B cell (primary cell): ENCODE measurements around the gene SFMBT1. TPM values are rescaled to one million over a fixed set of nuclear protein-coding genes. Genes with fewer than 3 reads are reported as not detected.
"Not testable (repeated sequence)": the region's sequence is repeated elsewhere in the genome, so short reads cannot be mapped to it uniquely, and the experiment has no call there.

Experiments used
- ATAC-seq: fragments of 200-7000 bp; cut with Tn5 transposase; one replicate; pipeline ENCODE4 v1.10.0; 2021; ENCODE audit warnings: low read depth, mild to moderate bottlenecking, moderate number of reproducible peaks, moderate library complexity
- CTCF ChIA-PET: fragments of 350-600 bp; sonication (Branson Sonifier 250); formaldehyde crosslinking; loops from one replicate; lab custom pipeline; 2021; ENCODE audit warnings: antibody characterized with exemption, inconsistent platforms; lab: Charles Lee
- POLR2A ChIA-PET: fragments of 350-600 bp; sonication (Branson Sonifier 250); formaldehyde crosslinking; loops from one replicate; lab custom pipeline; 2021; ENCODE audit warnings: antibody characterized with exemption; lab: Charles Lee
- DNase-seq: peaks from one replicate; pipeline ENCODE4 v3.0.0; 2013
- H2AFZ ChIP-seq: 2 replicates; pipeline ENCODE4 v1.6.1; 2012; ENCODE audit warnings: mild to moderate bottlenecking, low read depth, low read length; ENCODE audit not compliant: insufficient read depth, poor library complexity, severe bottlenecking
- H3K27ac ChIP-seq, 2 donors: 1 replicate in 1 of 2; 2 replicates in 1 of 2; pipeline ENCODE4 v1.5.1; 2012 to 2013; ENCODE audit warnings: low read length in 2 of 2, mild to moderate bottlenecking in 2 of 2, moderate library complexity in 1 of 2
- H3K27me3 ChIP-seq, 4 experiments: fragments of 200-600 bp in 1 of 4; sonication (generic) in 1 of 4; replicated peaks in 1 of 4; 1 replicate in 2 of 4; 2 replicates in 2 of 4; pipeline versions ENCODE4 v1.6.1 to v1.7.0; 2013 to 2016; ENCODE audit warnings: low read length in 3 of 4, mild to moderate bottlenecking in 2 of 4, mixed read lengths in 1 of 4, moderate library complexity in 1 of 4; ENCODE audit not compliant: insufficient read depth in 4 of 4, control insufficient read depth in 3 of 4; ENCODE audit errors: control extremely low read depth in 1 of 4
- H3K36me3 ChIP-seq, 2 experiments: replicated peaks in 1 of 2; 1 replicate in 1 of 2; 2 replicates in 1 of 2; pipeline versions ENCODE4 v1.6.1 to v1.7.1; 2013; ENCODE audit warnings: low read length in 1 of 2; ENCODE audit not compliant: insufficient read depth in 2 of 2, control insufficient read depth in 1 of 2; ENCODE audit errors: control extremely low read depth in 1 of 2, extremely low read depth in 1 of 2
- H3K4me1 ChIP-seq, 2 donors: fragments of 200-600 bp in 1 of 2; sonication (generic) in 1 of 2; 1 replicate in 1 of 2; 2 replicates in 1 of 2; pipeline versions ENCODE4 v1.5.1 to v1.6.1; 2013 to 2017; ENCODE audit warnings: low read length in 2 of 2; ENCODE audit not compliant: control insufficient read depth in 2 of 2, insufficient read depth in 2 of 2
- H3K4me2 ChIP-seq: replicated peaks from 2 replicates; pipeline ENCODE3; 2012; ENCODE audit warnings: mild to moderate bottlenecking, low read depth, low read length; ENCODE audit not compliant: poor library complexity, severe bottlenecking
- H3K4me3 ChIP-seq, 5 experiments: fragments of 200-600 bp in 1 of 5; sonication (generic) in 1 of 5; 1 replicate in 3 of 5; 2 replicates in 2 of 5; pipeline versions ENCODE4 v1.5.1 to v1.7.0; 2011 to 2016; ENCODE audit warnings: low read length in 4 of 5, mild to moderate bottlenecking in 4 of 5, low read depth in 2 of 5, control low read depth in 1 of 5, moderate library complexity in 1 of 5; ENCODE audit not compliant: insufficient read depth in 1 of 5; ENCODE audit errors: control extremely low read depth in 1 of 5, extremely low read depth in 1 of 5
- H3K79me2 ChIP-seq: fragments of 200-600 bp; sonication (generic); one replicate; pipeline ENCODE4 v1.6.0; 2016; ENCODE audit warnings: low read length; ENCODE audit not compliant: control insufficient read depth, insufficient read depth
- H3K9ac ChIP-seq: fragments of 200-600 bp; sonication (generic); 2 replicates; pipeline ENCODE4 v1.6.1; 2017; ENCODE audit warnings: mild to moderate bottlenecking, low read length, moderate library complexity
- H3K9me3 ChIP-seq, 3 donors: one replicate each; pipeline versions ENCODE4 v1.6.1 to v1.7.1; 2013; ENCODE audit warnings: low read length in 2 of 3; ENCODE audit not compliant: control insufficient read depth in 2 of 3, insufficient read depth in 1 of 3; ENCODE audit errors: control extremely low read depth in 1 of 3
- H4K20me1 ChIP-seq: 2 replicates; pipeline ENCODE4 v1.6.0; 2012; ENCODE audit warnings: mild to moderate bottlenecking, low read length; ENCODE audit not compliant: insufficient read depth, control insufficient read depth, poor library complexity, severe bottlenecking
- H3K27ac Mint-ChIP-seq: one replicate; pipeline ENCODE4 v1.8.0; 2021; ENCODE audit warnings: mixed read lengths
- H3K27me3 Mint-ChIP-seq: one replicate; pipeline ENCODE4 v1.8.0; 2021; ENCODE audit warnings: mixed read lengths
- H3K4me1 Mint-ChIP-seq: one replicate; pipeline ENCODE4 v1.8.0; 2021; ENCODE audit warnings: mixed read lengths
- H3K4me3 Mint-ChIP-seq: one replicate; pipeline ENCODE4 v1.8.0; 2021; ENCODE audit warnings: mixed read lengths
- H3K9me3 Mint-ChIP-seq: one replicate; pipeline ENCODE4 v1.8.0; 2022; ENCODE audit warnings: mixed read lengths; ENCODE audit not compliant: insufficient read depth
- CTCF ChIP-seq: fragments of 200-600 bp; IDR thresholded peaks from one replicate; pipeline ENCODE4 v1.8.0; 2022; ENCODE audit warnings: antibody characterized with exemption, mild to moderate bottlenecking
- EZH2 ChIP-seq: IDR thresholded peaks from 2 replicates; pipeline ENCODE4 v1.6.1; 2012; ENCODE audit warnings: borderline replicate concordance, low read depth, mild to moderate bottlenecking, moderate library complexity, low read length; ENCODE audit not compliant: insufficient read depth, poor library complexity, severe bottlenecking
- WGBS: methylation state at CpG from one replicate; pipeline ENCODE4 v1.1.5; 2013; ENCODE audit warnings: missing lambda C conversion rate; ENCODE audit not compliant: insufficient coverage; 5-methylcytosine and 5-hydroxymethylcytosine counted together
- intact Hi-C: fragments of 100-400 bp; cut with micrococcal nuclease; formaldehyde crosslinking; loops from one replicate; pipeline ENCODE4 v1.10.0; 2022
- polyA plus RNA-seq: library from polyadenylated mRNA; depleted of rRNA; stranded (reverse); fragments of >200 nt; gene quantifications from 2 replicates; pipeline ENCODE4 v1.2.3, GENCODE V29; 2012
- total RNA-seq, 2 donors: library from RNA; stranded (reverse); fragments of 120-200 nt in 1 of 2; gene quantifications; 1 replicate in 1 of 2; 2 replicates in 1 of 2; pipeline versions ENCODE4 v1.2.3 to v1.2.4, GENCODE V29; 2013 to 2022

SFMBT1 gene
- total and polyA plus RNA-seq, 2 donors (not counting 1 experiment from before 2014, with no cell fraction given) = 9.9 to 55.8 TPM

- H3K27me3 ChIP-seq = no peaks in the 10 kb centered on the region
- no peak overlapping the region for H3K4me3 ChIP-seq
- WGBS = 100% methylated on average over 1 of the region's 2 CpGs
- intact Hi-C loops = no loop called here
- no peak overlapping the region for H3K9ac ChIP-seq
- no peak overlapping the region for H3K4me2 ChIP-seq
- H3K27ac Mint-ChIP-seq = no peak overlapping the region
- H3K4me1 ChIP-seq = no peaks in the 10 kb centered on the region
- H3K9me3 Mint-ChIP-seq = no peaks in the 10 kb centered on the region
- H3K9me3 ChIP-seq = no peaks in the 10 kb centered on the region
- no peak for TF ChIP-seq CTCF
- TF ChIP-seq EZH2 = no peak
- H3K4me1 Mint-ChIP-seq = no peaks in the 10 kb centered on the region
- H3K79me2 ChIP-seq = no peaks in the 10 kb centered on the region
- DNase-seq (no peak), ATAC-seq (no peak)
- H3K4me3 Mint-ChIP-seq = no peak overlapping the region
- no peaks in the 10 kb centered on the region for H3K36me3 ChIP-seq
- ChIA-PET POLR2A (no interaction called here), CTCF (interaction anchor here (0.6 to 1.9 kb wide), 3 partner anchors 10 to 122 kb away, joined by 3 to 5 read pairs (median 5); partner anchors contain the start of gene SFMBT1)
- no peak overlapping the region for H2AFZ ChIP-seq
- peaks cover 4% of the 10 kb centered on the region for H3K27me3 Mint-ChIP-seq
- no peak overlapping the region for H3K27ac ChIP-seq
- H4K20me1 ChIP-seq = no peaks in the 10 kb centered on the region
Observed at GRCh38 chr3:53056442-53056841, 10.6 kb upstream of the SFMBT1 start.

- ATAC-seq, H2AFZ ChIP-seq, H3K4me1 Mint-ChIP-seq, H3K9me3 ChIP-seq, H3K27me3 ChIP-seq, H3K27me3 Mint-ChIP-seq, DNase-seq, H3K4me3 ChIP-seq, H3K27ac ChIP-seq, H3K9me3 Mint-ChIP-seq, H3K36me3 ChIP-seq, H3K4me3 Mint-ChIP-seq, intact Hi-C loops, H4K20me1 ChIP-seq, H3K4me2 ChIP-seq, H3K9ac ChIP-seq, POLR2A ChIA-PET, H3K27ac Mint-ChIP-seq, H3K79me2 ChIP-seq, H3K4me1 ChIP-seq: not testable (repeated sequence)
- WGBS = 97% methylated on average over 3 of the region's 7 CpGs
- CTCF ChIA-PET = interaction anchor here (0.7 kb wide), 2 partner anchors 10 to 43 kb away, joined by 3 to 4 read pairs; no protein-coding TSS in a partner anchor
Observed at GRCh38 chr3:53054233-53054632, 8.4 kb upstream of the SFMBT1 start.
